DND-41 (cell line): ENCODE data around the gene SLC41A1.

Experiments
- ATAC-seq: fragments of 200-7000 bp; cut with Tn5 transposase; 3 replicates; pipeline ENCODE4 v1.9.1; 2021; ENCODE audit warnings: low read depth; ENCODE audit not compliant: insufficient read depth
- DNase-seq: peaks from one replicate; pipeline ENCODE4 v3.0.0-alpha.2; 2020
- H2AFZ ChIP-seq: 2 replicates; pipeline ENCODE4 v1.6.0; 2012; ENCODE audit warnings: low read depth, low read length
- H3K27ac ChIP-seq: 2 replicates; pipeline ENCODE4 v1.5.1; 2012; ENCODE audit warnings: low read length, inconsistent platforms
- H3K27me3 ChIP-seq: fragments of 200-600 bp; sonication (generic); 2 replicates; pipeline ENCODE4 v1.6.0; 2012; ENCODE audit warnings: low read length, mild to moderate bottlenecking, inconsistent platforms; ENCODE audit not compliant: insufficient read depth, poor library complexity
- H3K36me3 ChIP-seq: 2 replicates; pipeline ENCODE4 v1.5.1; 2012; ENCODE audit warnings: low read length, inconsistent platforms; ENCODE audit not compliant: insufficient read depth
- H3K4me1 ChIP-seq: 2 replicates; pipeline ENCODE4 v1.5.1; 2012; ENCODE audit warnings: mild to moderate bottlenecking, low read length; ENCODE audit not compliant: insufficient read depth
- H3K4me2 ChIP-seq: 2 replicates; pipeline ENCODE4 v1.6.0; 2012; ENCODE audit warnings: mild to moderate bottlenecking, moderate library complexity, low read length, inconsistent platforms; ENCODE audit not compliant: insufficient read depth
- H3K4me3 ChIP-seq, 2 experiments: fragments of 200-600 bp in 1 of 2; shearing (Covaris generic) in 1 of 2; 2 replicates each; pipeline ENCODE4 v1.5.1; 2012 to 2016; ENCODE audit warnings: inconsistent platforms in 2 of 2, low read length in 2 of 2, mild to moderate bottlenecking in 2 of 2, low read depth in 1 of 2, moderate library complexity in 1 of 2
- H3K79me2 ChIP-seq: 2 replicates; pipeline ENCODE4 v1.6.0; 2012; ENCODE audit warnings: low read length, inconsistent platforms; ENCODE audit not compliant: insufficient read depth
- H3K9ac ChIP-seq: 2 replicates; pipeline ENCODE4 v1.6.0; 2012; ENCODE audit warnings: low read depth, mild to moderate bottlenecking, inconsistent platforms, low read length, moderate library complexity
- H3K9me3 ChIP-seq: 2 replicates; pipeline ENCODE4 v1.5.1; 2012; ENCODE audit warnings: low read length, moderate library complexity, mild to moderate bottlenecking, inconsistent platforms; ENCODE audit not compliant: insufficient read depth, severe bottlenecking
- H4K20me1 ChIP-seq: 2 replicates; pipeline ENCODE4 v1.6.0; 2012; ENCODE audit warnings: low read length; ENCODE audit not compliant: insufficient read depth
- CTCF ChIP-seq: IDR thresholded peaks from 2 replicates; pipeline ENCODE4 v1.5.1; 2012; ENCODE audit warnings: borderline replicate concordance, low read length, moderate library complexity, mild to moderate bottlenecking; ENCODE audit not compliant: poor library complexity, severe bottlenecking; ENCODE audit errors: extremely low read depth
- EZH2 ChIP-seq: IDR thresholded peaks from 3 replicates; pipeline ENCODE4 v1.6.1; 2012; ENCODE audit warnings: borderline replicate concordance, low read depth, mild to moderate bottlenecking, moderate library complexity, low read length, inconsistent platforms; ENCODE audit not compliant: severe bottlenecking

Gene SLC41A1

GRCh38 chr1:205782627-205783432, 30.2 kb downstream of the SLC41A1 start:
- H3K9ac ChIP-seq, result no peak overlapping the region
- H4K20me1 ChIP-seq, result no peaks in the 10 kb centered on the region
- no peak overlapping the region for H3K4me3 ChIP-seq
- no peaks in the 10 kb centered on the region for H3K9me3 ChIP-seq
- TF ChIP-seq CTCF (peak; percentile 34), EZH2 (no peak)
- peaks cover 7% of the 10 kb centered on the region; the same call in 1 of the 2 replicates for H3K4me1 ChIP-seq
- no peaks in the 10 kb centered on the region for H3K27me3 ChIP-seq
- no peak overlapping the region for H3K4me2 ChIP-seq
- no peaks in the 10 kb centered on the region for H3K36me3 ChIP-seq
- H3K79me2 ChIP-seq, result no peaks in the 10 kb centered on the region
- no peak overlapping the region for H3K27ac ChIP-seq
- DNase-seq, result no peak
- no peak overlapping the region for H2AFZ ChIP-seq
- peak; percentile 79 for ATAC-seq

GRCh38 chr1:205780335-205780734, 32.7 kb downstream of the SLC41A1 start:
- peaks cover 15% of the 10 kb centered on the region for H3K4me1 ChIP-seq
- DNase-seq (no peak), ATAC-seq (no peak)
- no peak overlapping the region for H3K27ac ChIP-seq
- H3K9ac ChIP-seq, result no peak overlapping the region
- no peak overlapping the region for H3K4me2 ChIP-seq
- H4K20me1 ChIP-seq, result no peaks in the 10 kb centered on the region
- no peak overlapping the region for H3K4me3 ChIP-seq
- no peaks in the 10 kb centered on the region for H3K79me2 ChIP-seq
- H3K9me3 ChIP-seq, result no peaks in the 10 kb centered on the region
- H3K36me3 ChIP-seq, result no peaks in the 10 kb centered on the region
- no peaks in the 10 kb centered on the region for H3K27me3 ChIP-seq
- no peak for TF ChIP-seq EZH2
- no peak for TF ChIP-seq CTCF
- H2AFZ ChIP-seq, result no peak overlapping the region

- Histone ChIP-seq H2AFZ (no peak overlapping the region), H3K36me3 (no peaks in the 10 kb centered on the region), H3K9me3 (no peaks in the 10 kb centered on the region), H3K27me3 (no peaks in the 10 kb centered on the region), H3K9ac (no peak overlapping the region), H3K4me1 (peaks cover 25% of the 10 kb centered on the region), H3K27ac (no peak overlapping the region), H3K4me3 (no peak overlapping the region), H3K79me2 (peaks cover 2% of the 10 kb centered on the region), H4K20me1 (no peaks in the 10 kb centered on the region), H3K4me2 (no peak overlapping the region)
- ATAC-seq, result no peak
- DNase-seq, result no peak
- TF ChIP-seq EZH2 (no peak), CTCF (no peak)
Measured at GRCh38 chr1:205777994-205778393, 35.0 kb downstream of the SLC41A1 start.
